Aorta (tissue), 5 donors: ENCODE results near the gene RARG. TPM values are rescaled to one million over a fixed set of nuclear protein-coding genes. Genes with fewer than 3 reads are reported as not detected.

Experiments used
- ATAC-seq: fragments of 200-7000 bp; cut with Tn5 transposase; one replicate; pipeline ENCODE4 v1.9.1; 2022; ENCODE audit warnings: moderate library complexity; ENCODE audit not compliant: low FRiP score
- DNase-seq, 2 donors: peaks; one replicate each; pipeline ENCODE4 v3.0.0-alpha.2; 2020
- H3K27ac ChIP-seq, 2 donors: one replicate each; pipeline ENCODE4 v1.5.1; 2013; ENCODE audit warnings: low read length in 2 of 2, mild to moderate bottlenecking in 2 of 2, moderate library complexity in 2 of 2, control low read depth in 1 of 2, inconsistent platforms in 1 of 2, low read depth in 1 of 2
- H3K27me3 ChIP-seq, 2 donors: one replicate each; pipeline ENCODE4 v1.6.1; 2013; ENCODE audit warnings: control low read depth in 1 of 2, low read length in 1 of 2, mild to moderate bottlenecking in 1 of 2, moderate library complexity in 1 of 2; ENCODE audit not compliant: insufficient read depth in 2 of 2, control insufficient read depth in 1 of 2
- H3K36me3 ChIP-seq, 2 donors: one replicate each; pipeline ENCODE4 v1.6.1; 2013; ENCODE audit warnings: control low read depth in 1 of 2, low read length in 1 of 2, mild to moderate bottlenecking in 1 of 2; ENCODE audit not compliant: insufficient read depth in 2 of 2, control insufficient read depth in 1 of 2
- H3K4me1 ChIP-seq, 2 donors: one replicate each; pipeline ENCODE4 v1.6.1; 2013; ENCODE audit warnings: low read length in 2 of 2, control low read depth in 1 of 2, mild to moderate bottlenecking in 1 of 2, moderate library complexity in 1 of 2; ENCODE audit not compliant: insufficient read depth in 2 of 2, control insufficient read depth in 1 of 2
- H3K4me3 ChIP-seq, 2 donors: one replicate each; pipeline ENCODE4 v1.5.1; 2013; ENCODE audit warnings: low read length in 2 of 2, control low read depth in 1 of 2, mild to moderate bottlenecking in 1 of 2
- H3K9me3 ChIP-seq: one replicate; pipeline ENCODE4 v1.6.1; 2013; ENCODE audit warnings: mild to moderate bottlenecking, low read length; ENCODE audit not compliant: control insufficient read depth
- WGBS, 2 donors: extraction: QIAGEN DNeasy Blood & Tissue Kit; methylation state at CpG; one replicate each; pipeline ENCODE4 v1.1.7; 2013; 5-methylcytosine and 5-hydroxymethylcytosine counted together
- intact Hi-C, 2 donors: fragments of 100-400 bp; cut with DNase I; formaldehyde crosslinking; loops; one replicate each; pipeline versions ENCODE4 v1.14.2 to v1.15.0; 2022
- polyA plus RNA-seq, 2 donors: library from polyadenylated mRNA; stranded (reverse); fragments of 200-250 nt; gene quantifications; one replicate each; pipeline ENCODE4 v1.2.3, GENCODE V29; 2013
- total RNA-seq, 2 donors: library from RNA; stranded (reverse); fragmentation: NEBNext Ultra II Directional; extraction: Animal tissue kit (Norgen Biotek cat#: 25700); gene quantifications; one replicate each; pipeline ENCODE4 v1.2.1, GENCODE V29; 2021
- donor health status: healthy with polysubstance abuse.
- donor health status: Bipolar disorder and iron deficiency.
- donor health status: DM: no; HTN: no; CAD: no.
- donor health status: DM: no; HTN: no; CAD: no.
- donor health status: DM: yes; HTN: yes; CAD: no.

RARG gene
- total and polyA plus RNA-seq, 4 donors = 14.5 to 63.9 (median 34.1) TPM

- 87 to 89% methylated on average over 9 of the region's 9 CpGs for WGBS, 2 donors
- peaks cover 0 to 6% of the 10 kb centered on the region in 2 donors for H3K4me1 ChIP-seq
- intact Hi-C loops = no loop called here
- no peaks in the 10 kb centered on the region for H3K9me3 ChIP-seq
- DNase-seq = peak in 1 of 2 donors; percentile 44
- no peak overlapping the region for H3K27ac ChIP-seq
- no peaks in the 10 kb centered on the region for H3K36me3 ChIP-seq
- no peaks in the 10 kb centered on the region for H3K27me3 ChIP-seq
- no peak overlapping the region for H3K4me3 ChIP-seq
- no peak for ATAC-seq
Observed at GRCh38 chr12:53235742-53236442, 3.9 kb upstream of the RARG start.

DNA sequence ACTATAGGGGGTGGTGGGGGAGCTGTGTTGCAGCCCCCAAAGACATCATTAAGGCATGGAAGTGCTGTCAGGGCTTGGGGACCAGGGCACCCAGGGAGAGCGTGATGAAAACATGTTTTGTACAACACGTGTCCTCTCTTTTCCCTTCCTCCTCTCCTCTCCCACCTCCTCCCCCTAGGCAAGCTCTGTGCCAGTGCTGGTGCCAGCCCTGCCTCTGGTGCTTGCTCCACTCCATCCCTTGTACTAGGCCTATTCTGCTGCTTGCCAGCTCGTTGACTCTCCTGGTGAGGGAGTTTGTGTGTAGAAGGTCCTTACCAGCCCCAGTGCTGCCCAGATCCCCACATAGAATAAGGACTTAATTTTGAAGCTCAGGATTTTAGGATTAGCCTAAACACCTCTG lies 3.2 kb upstream of the RARG start:
- ATAC-seq (no peak), DNase-seq (peak in 1 of 2 donors; percentile 66)
- no peaks in the 10 kb centered on the region for H3K36me3 ChIP-seq
- peaks cover 0 to 6% of the 10 kb centered on the region in 2 donors for H3K4me1 ChIP-seq
- no peaks in the 10 kb centered on the region for H3K27me3 ChIP-seq
- no peak overlapping the region for H3K4me3 ChIP-seq
- 18 to 19% methylated on average over 3 of the region's 3 CpGs for WGBS, 2 donors
- no peak overlapping the region for H3K27ac ChIP-seq
- intact Hi-C loops = no loop called here
- H3K9me3 ChIP-seq = no peaks in the 10 kb centered on the region

- intact Hi-C loops = no loop called here
- ATAC-seq (no peak), DNase-seq (peak in 1 of 2 donors; percentile 87)
- Histone ChIP-seq H3K4me1 (peaks cover 0 to 6% of the 10 kb centered on the region in 2 donors), H3K9me3 (no peaks in the 10 kb centered on the region), H3K4me3 (no peak overlapping the region), H3K36me3 (no peaks in the 10 kb centered on the region), H3K27me3 (no peaks in the 10 kb centered on the region), H3K27ac (peak overlapping the region in 1 of 2 donors; percentile 45)
- 0% methylated on average over 10 to 12 of the region's 12 CpGs for WGBS, 2 donors
Observed at GRCh38 chr12:53234271-53234914, 2.4 kb upstream of the RARG start.

- H3K4me3 ChIP-seq = no peak overlapping the region
- intact Hi-C loops = loop anchor here in 1 of 2 donors (2.0 kb wide), 1 partner anchor 17 kb away; no protein-coding TSS in a partner anchor
Observed at GRCh38 chr12:53233671-53234121, 1.7 kb upstream of the RARG start.

GRCh38 chr12:53232646-53233461 lies 845 bp upstream of the RARG start:
- no peaks in the 10 kb centered on the region for H3K36me3 ChIP-seq
- 3 to 7% methylated on average over 11 of the region's 11 CpGs for WGBS, 2 donors
- no peaks in the 10 kb centered on the region for H3K27me3 ChIP-seq
- peak; percentile 80 for ATAC-seq
- intact Hi-C loops = loop anchor here in 1 of 2 donors (1.0 to 2.0 kb wide), 2 partner anchors 12 to 18 kb away; no protein-coding TSS in a partner anchor
- no peaks in the 10 kb centered on the region for H3K9me3 ChIP-seq
- peak overlapping the region; percentile 10 to 91 for H3K27ac ChIP-seq
- peak; percentile 84 for DNase-seq
- H3K4me1 ChIP-seq = peaks cover 0 to 6% of the 10 kb centered on the region in 2 donors
- H3K4me3 ChIP-seq = peak overlapping the region; percentile 21 to 55

More at GRCh38 chr12:53233671-53234121, 1.7 kb upstream of the RARG start:
- 18 to 21% methylated on average over 7 of the region's 7 CpGs for WGBS, 2 donors
- no peaks in the 10 kb centered on the region for H3K27me3 ChIP-seq
- peaks cover 0 to 6% of the 10 kb centered on the region in 2 donors for H3K4me1 ChIP-seq
- DNase-seq = peak in 1 of 2 donors; percentile 55
- no peaks in the 10 kb centered on the region for H3K36me3 ChIP-seq
- peak overlapping the region in 1 of 2 donors; percentile 91 for H3K27ac ChIP-seq
- H3K9me3 ChIP-seq = no peaks in the 10 kb centered on the region
- ATAC-seq = no peak

GRCh38 chr12:53231671-53231920 lies 413 bp downstream of the RARG start:
- Histone ChIP-seq H3K4me1 (peaks cover 0 to 6% of the 10 kb centered on the region in 2 donors), H3K36me3 (peaks cover 0 to 2% of the 10 kb centered on the region in 2 donors), H3K4me3 (peak overlapping the region; percentile 55 to 84), H3K27ac (peak overlapping the region; percentile 26 to 79), H3K9me3 (no peaks in the 10 kb centered on the region), H3K27me3 (no peaks in the 10 kb centered on the region)
- DNase-seq (no peak), ATAC-seq (no peak)
- 1 to 2% methylated on average over 9 of the region's 9 CpGs for WGBS, 2 donors
- intact Hi-C loops = no loop called here

- Histone ChIP-seq H3K27me3 (no peaks in the 10 kb centered on the region), H3K4me3 (no peak overlapping the region), H3K9me3 (no peaks in the 10 kb centered on the region), H3K27ac (peak overlapping the region in 1 of 2 donors; percentile 33), H3K36me3 (peaks cover 0 to 2% of the 10 kb centered on the region in 2 donors), H3K4me1 (peaks cover 0 to 6% of the 10 kb centered on the region in 2 donors)
- WGBS, 2 donors = 35 to 52% methylated on average over 4 to 10 of the region's 10 CpGs
- ATAC-seq (no peak), DNase-seq (peak in 1 of 2 donors; percentile 76)
- intact Hi-C loops = no loop called here
Observed at GRCh38 chr12:53230108-53230845, 1.7 kb downstream of the RARG start.

GRCh38 chr12:53229454-53229853 lies 2.6 kb downstream of the RARG start:
- 82 to 85% methylated on average over 2 of the region's 2 CpGs for WGBS, 2 donors
- H3K9me3 ChIP-seq = no peaks in the 10 kb centered on the region
- H3K36me3 ChIP-seq = peaks cover 0 to 2% of the 10 kb centered on the region in 2 donors
- H3K27me3 ChIP-seq = no peaks in the 10 kb centered on the region
- peaks cover 0 to 4% of the 10 kb centered on the region in 2 donors for H3K4me1 ChIP-seq
- ATAC-seq (no peak), DNase-seq (peak in 1 of 2 donors; percentile 36)
- H3K4me3 ChIP-seq = no peak overlapping the region
- intact Hi-C loops = no loop called here
- H3K27ac ChIP-seq = peak overlapping the region in 1 of 2 donors; percentile 22
